PC-3 (cell line): ENCODE results near the gene GPX3. TPM values are rescaled to one million over a fixed set of nuclear protein-coding genes. Genes with fewer than 3 reads are reported as not detected.

Source experiments
- ATAC-seq: fragments of 200-7000 bp; cut with Tn5 transposase; 2 replicates; pipeline ENCODE4 v1.9.1; 2020; ENCODE audit warnings: mild to moderate bottlenecking, moderate library complexity
- BruUV-seq: library from RNA; stranded (reverse); fragments of 400-500 nt; replicated peaks from 2 replicates; lab custom pipeline; 2021; lab: Mats Ljungman, UMichigan
- CTCF ChIA-PET: fragments of 300-600 bp; sonication (Branson Sonifier 250); formaldehyde crosslinking; loops from one replicate; lab custom pipeline; 2022; ENCODE audit warnings: antibody characterized with exemption; lab: Charles Lee
- POLR2A ChIA-PET: fragments of 300-600 bp; sonication (Branson Sonifier 250); formaldehyde crosslinking; loops from one replicate; lab custom pipeline; 2022; ENCODE audit warnings: antibody characterized with exemption; ENCODE audit not compliant: unreplicated experiment; lab: Charles Lee
- DNase-seq: peaks from one replicate; pipeline ENCODE4 v3.0.0-alpha.2; 2015
- H2AFZ ChIP-seq: fragments of 300-600 bp; sonication (generic); 2 replicates; pipeline ENCODE4 v1.6.0; 2016; ENCODE audit warnings: antibody characterized with exemption, low read length
- H3F3A ChIP-seq: fragments of 300-600 bp; sonication (generic); one replicate; pipeline ENCODE4 v1.6.0; 2017; ENCODE audit warnings: antibody characterized with exemption, low read length, control low read depth, mild to moderate bottlenecking; ENCODE audit not compliant: unreplicated experiment
- H3K27ac ChIP-seq: fragments of 300-600 bp; sonication (generic); 2 replicates; pipeline ENCODE4 v1.5.1; 2016; ENCODE audit warnings: mild to moderate bottlenecking, low read length
- H3K27me3 ChIP-seq: fragments of 300-600 bp; sonication (generic); 2 replicates; pipeline ENCODE4 v1.6.1; 2016; ENCODE audit warnings: low read length, mixed read lengths
- H3K36me3 ChIP-seq: fragments of 300-600 bp; sonication (generic); 2 replicates; pipeline ENCODE4 v1.6.1; 2016; ENCODE audit warnings: low read depth, mixed run types, low read length, mixed read lengths
- H3K4me1 ChIP-seq: fragments of 300-600 bp; sonication (generic); 2 replicates; pipeline ENCODE4 v1.5.1; 2016; ENCODE audit warnings: low read length; ENCODE audit not compliant: insufficient read depth
- H3K4me2 ChIP-seq: fragments of 300-600 bp; sonication (generic); 2 replicates; pipeline ENCODE4 v1.6.0; 2016; ENCODE audit warnings: low read length
- H3K4me3 ChIP-seq: fragments of 300-600 bp; sonication (generic); 2 replicates; pipeline ENCODE4 v1.5.1; 2016; ENCODE audit warnings: mild to moderate bottlenecking, low read length, mixed read lengths
- H3K79me2 ChIP-seq: fragments of 300-600 bp; sonication (generic); 2 replicates; pipeline ENCODE4 v1.6.1; 2017; ENCODE audit warnings: low read length, mixed read lengths
- H3K9ac ChIP-seq: fragments of 300-600 bp; sonication (generic); 2 replicates; pipeline ENCODE4 v1.6.0; 2016; ENCODE audit warnings: mild to moderate bottlenecking, low read length
- H3K9me2 ChIP-seq: fragments of 300-600 bp; sonication (generic); replicated peaks from 2 replicates; pipeline ENCODE4 v1.6.1; 2016; ENCODE audit warnings: mixed run types, low read length, mixed read lengths
- H3K9me3 ChIP-seq: fragments of 300-600 bp; sonication (generic); 2 replicates; pipeline ENCODE4 v1.6.1; 2016; ENCODE audit warnings: low read length, mixed read lengths
- H4K20me1 ChIP-seq: fragments of 300-600 bp; sonication (generic); 2 replicates; pipeline ENCODE4 v1.6.1; 2016; ENCODE audit warnings: low read length, mixed read lengths
- EZH2 ChIP-seq: fragments of 300-600 bp; sonication (generic); IDR thresholded peaks from one replicate; pipeline ENCODE4 v1.6.1; 2017; ENCODE audit warnings: antibody characterized with exemption, mild to moderate bottlenecking, low read length; ENCODE audit not compliant: unreplicated experiment
- EZH2phosphoT487 ChIP-seq: fragments of 300-600 bp; sonication (generic); IDR thresholded peaks from 2 replicates; pipeline ENCODE4 v1.6.1; 2018; ENCODE audit warnings: mild to moderate bottlenecking, antibody characterized with exemption, low read length, borderline replicate concordance
- intact Hi-C: fragments of 100-400 bp; cut with micrococcal nuclease; formaldehyde crosslinking; loops from 2 replicates; pipeline ENCODE4 v1.9.0; 2023
- total RNA-seq: library from RNA; depleted of rRNA; stranded (reverse); fragments of >200 nt; gene quantifications from 2 replicates; pipeline ENCODE4 v1.2.3, GENCODE V29; 2014
- TF ChIP-seq, protein P1 (sequence below): fragments of 300-600 bp; sonication (generic); conservative IDR thresholded peaks from 2 replicates; pipeline ENCODE4 v1.5.1; 2017; ENCODE audit warnings: antibody characterized with exemption, low read depth, mild to moderate bottlenecking, low read length

Gene GPX3
- total RNA-seq, 1 experiment from 2014 or later, result not detected

DNA sequence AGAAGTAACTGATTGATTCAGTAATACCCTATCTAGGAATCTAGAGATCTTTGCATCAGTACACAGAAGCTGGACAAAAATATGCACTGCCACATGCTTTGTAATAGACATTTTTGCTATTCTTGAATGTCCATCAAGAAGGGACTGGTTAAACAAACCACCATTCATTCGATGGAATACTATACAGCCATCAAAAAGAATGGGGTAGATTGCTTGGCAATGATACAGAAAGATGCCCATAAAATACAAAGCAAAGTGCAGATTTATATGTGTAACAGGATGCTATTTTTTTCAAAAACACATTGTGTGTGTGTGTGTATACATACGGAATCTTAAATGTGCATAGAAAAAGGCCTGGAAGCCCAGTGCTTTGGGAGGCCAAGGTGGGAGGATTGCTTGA lies 52.9 kb downstream of the GPX3 start:
- H3K36me3 ChIP-seq, result peaks cover 20% of the 10 kb centered on the region; the same call in 1 of the 2 replicates
- intact Hi-C loops, result no loop called here

DNA sequence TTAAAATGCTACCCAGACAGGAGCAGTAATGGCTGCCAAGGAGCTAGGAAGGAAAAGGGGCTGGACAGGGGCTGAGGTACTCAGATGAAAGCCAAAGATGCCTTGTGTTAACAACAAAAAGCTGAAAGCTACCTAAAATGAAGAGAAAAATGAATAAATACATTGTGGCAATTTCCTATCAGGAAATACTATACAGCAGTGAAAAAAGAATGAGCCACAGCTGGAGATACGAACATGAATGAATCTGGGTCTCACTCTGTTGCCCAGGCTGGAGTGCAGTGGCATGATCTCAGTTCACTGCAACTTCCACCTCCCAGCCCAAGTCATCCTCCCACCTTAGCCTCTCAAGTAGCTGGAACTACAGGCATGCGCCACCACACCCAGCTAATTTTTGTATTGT lies 54.2 kb downstream of the GPX3 start:
- Histone ChIP-seq H3K9me3 (no peaks in the 10 kb centered on the region), H2AFZ (no peak overlapping the region), H3F3A (peaks cover 13% of the 10 kb centered on the region), H3K4me3 (no peak overlapping the region), H3K4me1 (peaks cover 70% of the 10 kb centered on the region), H3K27me3 (no peaks in the 10 kb centered on the region), H4K20me1 (peaks cover 11% of the 10 kb centered on the region; the same call in 1 of the 2 replicates), H3K27ac (peak overlapping the region; percentile 94; the same call in 1 of the 2 replicates), H3K9ac (no peak overlapping the region), H3K4me2 (no peak overlapping the region), H3K79me2 (peaks cover 91% of the 10 kb centered on the region), H3K36me3 (peaks cover 20% of the 10 kb centered on the region; the same call in 1 of the 2 replicates), H3K9me2 (no peaks in the 10 kb centered on the region)
- intact Hi-C loops, result no loop called here
- no peak for TF ChIP-seq EZH2
- no peak for TF ChIP-seq EZH2phosphoT487
- TF ChIP-seq, protein P1, sequence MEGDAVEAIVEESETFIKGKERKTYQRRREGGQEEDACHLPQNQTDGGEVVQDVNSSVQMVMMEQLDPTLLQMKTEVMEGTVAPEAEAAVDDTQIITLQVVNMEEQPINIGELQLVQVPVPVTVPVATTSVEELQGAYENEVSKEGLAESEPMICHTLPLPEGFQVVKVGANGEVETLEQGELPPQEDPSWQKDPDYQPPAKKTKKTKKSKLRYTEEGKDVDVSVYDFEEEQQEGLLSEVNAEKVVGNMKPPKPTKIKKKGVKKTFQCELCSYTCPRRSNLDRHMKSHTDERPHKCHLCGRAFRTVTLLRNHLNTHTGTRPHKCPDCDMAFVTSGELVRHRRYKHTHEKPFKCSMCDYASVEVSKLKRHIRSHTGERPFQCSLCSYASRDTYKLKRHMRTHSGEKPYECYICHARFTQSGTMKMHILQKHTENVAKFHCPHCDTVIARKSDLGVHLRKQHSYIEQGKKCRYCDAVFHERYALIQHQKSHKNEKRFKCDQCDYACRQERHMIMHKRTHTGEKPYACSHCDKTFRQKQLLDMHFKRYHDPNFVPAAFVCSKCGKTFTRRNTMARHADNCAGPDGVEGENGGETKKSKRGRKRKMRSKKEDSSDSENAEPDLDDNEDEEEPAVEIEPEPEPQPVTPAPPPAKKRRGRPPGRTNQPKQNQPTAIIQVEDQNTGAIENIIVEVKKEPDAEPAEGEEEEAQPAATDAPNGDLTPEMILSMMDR, result no peak
- DNase-seq (no peak), ATAC-seq (no peak)
- ChIA-PET CTCF (no interaction called here), POLR2A (interaction anchor here (0.9 kb wide), 1 partner anchor 9 kb away, joined by 4 read pairs; no protein-coding TSS in a partner anchor)
- no TSS peak for BruUV-seq

More for the DNA sequence above, 52.9 kb downstream of the GPX3 start:
- Histone ChIP-seq H2AFZ (no peak overlapping the region), H3K27me3 (no peaks in the 10 kb centered on the region), H3K9me2 (no peaks in the 10 kb centered on the region), H3K4me2 (no peak overlapping the region), H3K27ac (peak overlapping the region; percentile 29), H4K20me1 (peaks cover 11% of the 10 kb centered on the region; the same call in 1 of the 2 replicates), H3K9ac (no peak overlapping the region), H3K79me2 (peaks cover 91% of the 10 kb centered on the region), H3F3A (peaks cover 13% of the 10 kb centered on the region), H3K4me1 (peaks cover 58% of the 10 kb centered on the region), H3K4me3 (no peak overlapping the region), H3K9me3 (no peaks in the 10 kb centered on the region)
- DNase-seq (no peak), ATAC-seq (no peak)
- BruUV-seq, result no TSS peak
- ChIA-PET CTCF (no interaction called here), POLR2A (no interaction called here)
- no peak for TF ChIP-seq EZH2phosphoT487
- no peak for TF ChIP-seq EZH2
- TF ChIP-seq, protein P1, result no peak

DNA sequence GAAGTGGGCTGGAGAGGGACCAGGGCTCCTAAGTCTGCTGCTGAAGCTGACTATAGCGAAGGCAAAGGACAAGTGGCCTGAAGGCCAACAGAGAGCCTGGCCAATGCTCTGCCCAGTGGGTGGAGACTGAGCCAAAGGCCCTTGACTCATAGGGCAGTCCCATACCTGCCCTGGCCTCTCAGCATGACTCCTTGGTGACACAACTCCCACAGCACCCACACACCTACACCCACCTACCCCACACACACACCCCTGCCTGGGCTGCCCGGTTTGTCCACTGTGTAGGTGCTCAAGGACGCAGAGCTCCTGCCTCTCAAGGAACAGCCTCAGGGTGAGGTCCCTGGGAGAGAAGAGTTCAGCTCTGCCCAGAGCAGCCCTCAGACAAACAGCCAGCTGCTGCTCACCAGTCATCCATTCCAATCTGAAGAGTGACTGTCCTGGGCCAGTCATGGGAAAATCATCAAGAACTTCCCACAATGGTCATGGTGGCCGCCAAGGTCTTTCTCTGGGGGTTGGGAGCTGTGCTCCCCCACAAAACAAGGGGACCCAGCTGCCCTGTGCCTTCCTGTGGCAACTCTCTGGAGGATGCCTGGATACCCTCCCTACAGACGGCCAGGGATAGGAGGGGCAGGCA lies 55.4 kb downstream of the GPX3 start:
- ATAC-seq, result peak; percentile 64

More for the DNA sequence above, 55.4 kb downstream of the GPX3 start:
- CTCF ChIA-PET, result interaction anchor here (0.5 kb wide), 1 partner anchor 87 kb away, joined by 3 read pairs; no protein-coding TSS in a partner anchor
- BruUV-seq, result no TSS peak
- Histone ChIP-seq H4K20me1 (peaks cover 11% of the 10 kb centered on the region; the same call in 1 of the 2 replicates), H2AFZ (no peak overlapping the region), H3K9ac (peak overlapping the region; percentile 58), H3K4me1 (peaks cover 70% of the 10 kb centered on the region), H3F3A (peaks cover 13% of the 10 kb centered on the region), H3K9me2 (no peaks in the 10 kb centered on the region), H3K79me2 (peaks cover 91% of the 10 kb centered on the region), H3K36me3 (peaks cover 20% of the 10 kb centered on the region; the same call in 1 of the 2 replicates), H3K4me2 (peak overlapping the region; percentile 58), H3K27me3 (no peaks in the 10 kb centered on the region), H3K9me3 (no peaks in the 10 kb centered on the region), H3K4me3 (peak overlapping the region; percentile 16; the same call in 1 of the 2 replicates), H3K27ac (peak overlapping the region; percentile 94)
- intact Hi-C loops, result no loop called here
- TF ChIP-seq, protein P1, result no peak
- TF ChIP-seq EZH2phosphoT487 (no peak), EZH2 (no peak)
- POLR2A ChIA-PET, result interaction anchor here (0.7 to 0.9 kb wide), 3 partner anchors 18 to 34 kb away, joined by 3 to 4 read pairs (median 3); no protein-coding TSS in a partner anchor
- peak; percentile 93 for DNase-seq
